ENCODE data around the gene AVPI1. TPM values are rescaled to one million over a fixed set of nuclear protein-coding genes. Genes with fewer than 3 reads are reported as not detected.

The AVPI1 gene
- total and polyA plus RNA-seq, 10 of the 15 experiments (the other 5 are each of a cell fraction or from before 2014, with no cell fraction given): 0.08 to 1.4 (median 0.84) TPM

- TF ChIP-seq CHD2 (IDR thresholded peaks at IDR 0.05; ENCODE audit: borderline replicate concordance, low read depth, low read length): peak; percentile 71; the same call in 1 of the 2 replicates
- TF ChIP-seq ZZZ3 (IDR thresholded peaks at IDR 0.05; ENCODE audit: control insufficient read depth, insufficient read length, low read depth): no peak
- TF ChIP-seq, protein P1, sequence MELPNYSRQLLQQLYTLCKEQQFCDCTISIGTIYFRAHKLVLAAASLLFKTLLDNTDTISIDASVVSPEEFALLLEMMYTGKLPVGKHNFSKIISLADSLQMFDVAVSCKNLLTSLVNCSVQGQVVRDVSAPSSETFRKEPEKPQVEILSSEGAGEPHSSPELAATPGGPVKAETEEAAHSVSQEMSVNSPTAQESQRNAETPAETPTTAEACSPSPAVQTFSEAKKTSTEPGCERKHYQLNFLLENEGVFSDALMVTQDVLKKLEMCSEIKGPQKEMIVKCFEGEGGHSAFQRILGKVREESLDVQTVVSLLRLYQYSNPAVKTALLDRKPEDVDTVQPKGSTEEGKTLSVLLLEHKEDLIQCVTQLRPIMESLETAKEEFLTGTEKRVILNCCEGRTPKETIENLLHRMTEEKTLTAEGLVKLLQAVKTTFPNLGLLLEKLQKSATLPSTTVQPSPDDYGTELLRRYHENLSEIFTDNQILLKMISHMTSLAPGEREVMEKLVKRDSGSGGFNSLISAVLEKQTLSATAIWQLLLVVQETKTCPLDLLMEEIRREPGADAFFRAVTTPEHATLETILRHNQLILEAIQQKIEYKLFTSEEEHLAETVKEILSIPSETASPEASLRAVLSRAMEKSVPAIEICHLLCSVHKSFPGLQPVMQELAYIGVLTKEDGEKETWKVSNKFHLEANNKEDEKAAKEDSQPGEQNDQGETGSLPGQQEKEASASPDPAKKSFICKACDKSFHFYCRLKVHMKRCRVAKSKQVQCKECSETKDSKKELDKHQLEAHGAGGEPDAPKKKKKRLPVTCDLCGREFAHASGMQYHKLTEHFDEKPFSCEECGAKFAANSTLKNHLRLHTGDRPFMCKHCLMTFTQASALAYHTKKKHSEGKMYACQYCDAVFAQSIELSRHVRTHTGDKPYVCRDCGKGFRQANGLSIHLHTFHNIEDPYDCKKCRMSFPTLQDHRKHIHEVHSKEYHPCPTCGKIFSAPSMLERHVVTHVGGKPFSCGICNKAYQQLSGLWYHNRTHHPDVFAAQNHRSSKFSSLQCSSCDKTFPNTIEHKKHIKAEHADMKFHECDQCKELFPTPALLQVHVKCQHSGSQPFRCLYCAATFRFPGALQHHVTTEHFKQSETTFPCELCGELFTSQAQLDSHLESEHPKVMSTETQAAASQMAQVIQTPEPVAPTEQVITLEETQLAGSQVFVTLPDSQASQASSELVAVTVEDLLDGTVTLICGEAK (IDR thresholded peaks at IDR 0.05; ENCODE audit: borderline replicate concordance): no peak
- peak; percentile 13; the same call in 1 of the 2 replicates for TF ChIP-seq RAD51 (IDR thresholded peaks at IDR 0.05)
- TF ChIP-seq CREM (IDR thresholded peaks at IDR 0.05; ENCODE audit: low read depth): peak; percentile 75
- no peak for TF ChIP-seq MLLT1 (IDR thresholded peaks at IDR 0.05)
- TF ChIP-seq HCFC1 (IDR thresholded peaks at IDR 0.05; ENCODE audit: low read length): no peak; the same call in 1 of the 2 replicates
- TF ChIP-seq SMARCA5 (IDR thresholded peaks at IDR 0.05): peak; percentile 79
- TF ChIP-seq MXI1 (IDR thresholded peaks at IDR 0.05; ENCODE audit: low read depth, low read length): peak; percentile 52
- peak; percentile 40; the same call in 1 of the 2 replicates for TF ChIP-seq ATF7 (IDR thresholded peaks at IDR 0.05; ENCODE audit: low read depth)
- no peak for TF ChIP-seq ESRRA (IDR thresholded peaks at IDR 0.05; ENCODE audit: low read length)
- TF ChIP-seq IKZF2 (IDR thresholded peaks at IDR 0.05): peak in 1 of 2 experiments; percentile 26; a peak in 2 of 4 replicates
- no peak; the same call in 1 of the 2 replicates for TF ChIP-seq EED (IDR thresholded peaks at IDR 0.05; ENCODE audit: low read depth)
- 0 out of 2 replicates have a peak, but pooled peaks have one; percentile 34 for TF ChIP-seq LARP7 (IDR thresholded peaks at IDR 0.05)
- no peak for TF ChIP-seq SPI1 (IDR thresholded peaks at IDR 0.05; ENCODE audit: borderline replicate concordance, insufficient read depth, low read depth, low read length)
- no peak for TF ChIP-seq SUZ12 (IDR thresholded peaks at IDR 0.05; ENCODE audit: unreplicated experiment)
- TF ChIP-seq NR2C2 (IDR thresholded peaks at IDR 0.05; ENCODE audit: borderline replicate concordance, control insufficient read depth, insufficient read length, low read depth): no peak
- no peak for TF ChIP-seq CBX3 (IDR thresholded peaks at IDR 0.05; ENCODE audit: borderline replicate concordance, low read depth)
- TF ChIP-seq KDM1A (IDR thresholded peaks at IDR 0.05; ENCODE audit: borderline replicate concordance): no peak
- no peak for TF ChIP-seq SREBF2 (IDR thresholded peaks at IDR 0.05; ENCODE audit: low read length)
- no peak for TF ChIP-seq CTCF (IDR thresholded peaks at IDR 0.05 in 2 of 3, conservative IDR thresholded peaks at IDR 0.05 in 1 of 3; ENCODE audit: control insufficient read depth in 2 of 3, extremely low read depth in 1 of 3, insufficient read depth in 1 of 3, low read depth in 3 of 3, low read length in 3 of 3)
- no peak for TF ChIP-seq SUPT20H (IDR thresholded peaks at IDR 0.05; ENCODE audit: borderline replicate concordance, control insufficient read depth, low read depth, low read length)
- no peak for TF ChIP-seq MEF2A (IDR thresholded peaks at IDR 0.05; ENCODE audit: insufficient read depth, low read depth, low read length)
Observed at GRCh38 chr10:97686962-97687784, at the start of gene AVPI1 (continued).
